HG03342 (cell line): Measurements from ENCODE around the gene GPR153.
A peak's percentile ranks its signal among the peaks of the same experiment; 100 is the strongest.

Source experiments
- ATAC-seq: cut with Tn5 transposase; IDR thresholded peaks from one replicate; pipeline ENCODE4 v1.9.1; 2021; ENCODE audit warnings: mild to moderate bottlenecking, moderate library complexity; ENCODE audit not compliant: unreplicated experiment

The GPR153 gene

GRCh38 chr1:6207075-6207885 is 53.6 kb downstream of the GPR153 start:
- no peak for ATAC-seq

GRCh38 chr1:6206520-6206855 is 54.4 kb downstream of the GPR153 start:
- no peak for ATAC-seq

DNA sequence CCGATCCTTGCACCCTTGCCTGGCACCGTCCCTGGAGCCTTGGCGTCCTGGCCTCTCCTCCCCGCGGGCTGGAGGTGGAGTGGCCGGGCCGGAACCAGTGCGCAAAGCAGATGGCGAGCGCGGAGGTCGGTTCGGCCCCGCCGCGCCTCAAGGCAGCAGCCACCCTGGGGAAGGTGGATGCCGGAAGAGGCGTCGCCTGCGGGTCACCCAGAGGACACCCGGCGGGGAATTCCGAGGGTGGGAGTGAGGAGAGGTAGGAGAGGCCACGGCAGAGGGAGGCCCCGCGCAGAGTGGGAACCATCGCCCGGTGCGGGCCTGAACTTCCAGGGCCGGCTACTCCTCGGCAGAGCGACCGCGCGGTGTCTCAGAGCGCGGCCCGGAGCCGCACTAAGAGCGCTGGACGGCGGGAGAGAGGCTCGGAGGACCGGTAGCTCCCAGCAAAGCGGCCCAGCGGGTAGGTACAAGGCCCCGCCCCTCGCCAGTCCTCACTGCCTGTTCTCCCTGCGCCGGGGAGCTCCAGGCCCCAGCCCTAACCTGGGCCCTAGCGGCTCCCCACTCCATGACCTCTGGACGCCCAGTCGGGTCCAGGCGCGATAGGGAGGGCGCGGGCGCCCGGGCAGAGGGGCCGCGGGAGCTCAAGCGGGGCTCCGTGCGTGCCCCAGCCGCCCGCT is 54.9 kb downstream of the GPR153 start, which contains the start of gene RNF207:
Gene RNF207 (plus strand): TSS at position 271 of the 671 bp plus-strand sequence. CDS start 417 bp downstream, outside the sequence.
- peak; percentile 57 for ATAC-seq

DNA sequence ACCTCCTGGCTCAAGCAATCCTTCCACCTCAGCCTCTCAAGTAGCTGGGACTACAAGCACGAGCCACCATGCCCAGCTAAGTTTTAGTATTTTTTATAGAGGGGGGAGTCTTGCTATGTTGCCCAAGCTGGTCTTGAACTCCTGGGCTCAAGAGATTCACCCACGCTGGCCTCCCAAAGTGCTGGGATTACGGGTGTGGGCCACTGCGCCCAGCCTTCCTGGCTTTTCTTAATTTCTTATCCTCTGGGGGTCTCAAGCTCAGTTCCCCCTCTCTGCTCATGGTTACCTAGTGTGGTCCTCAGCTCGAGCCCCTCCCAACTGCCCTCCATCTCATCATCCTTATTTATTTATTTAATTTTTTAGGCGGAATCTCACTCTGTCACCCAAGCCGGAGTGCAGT is 58.6 kb downstream of the GPR153 start:
- no peak for ATAC-seq

DNA sequence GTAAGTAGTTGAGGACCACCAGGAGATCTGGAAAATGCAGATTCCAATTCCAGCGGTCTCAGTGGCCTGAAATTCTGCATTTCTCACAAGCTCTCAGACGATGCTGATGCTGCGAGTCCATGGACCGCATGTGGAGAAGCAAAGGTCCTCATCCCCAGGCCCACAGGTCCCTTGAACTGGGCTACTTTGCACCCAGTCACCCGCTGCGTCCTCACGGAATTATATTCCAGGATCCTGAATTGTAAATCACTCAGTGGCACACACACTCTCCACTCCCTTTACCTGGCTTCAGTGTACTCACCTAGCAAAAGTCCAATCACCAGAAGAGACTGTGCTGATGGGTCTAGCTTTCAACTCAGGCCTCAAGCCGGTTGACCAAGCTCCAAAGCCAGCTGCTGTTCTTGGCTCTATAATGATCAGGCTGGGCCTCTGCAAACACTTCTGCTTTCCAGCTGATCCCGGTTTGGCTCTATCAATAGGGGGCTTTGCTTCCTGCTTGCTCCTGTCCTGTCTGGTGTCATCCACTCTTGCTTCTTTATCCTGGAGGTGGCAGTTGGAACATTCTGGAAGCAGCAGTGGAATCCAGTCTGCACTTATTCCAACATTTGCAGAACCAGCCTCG is 60.6 kb downstream of the GPR153 start:
- ATAC-seq: no peak

DNA sequence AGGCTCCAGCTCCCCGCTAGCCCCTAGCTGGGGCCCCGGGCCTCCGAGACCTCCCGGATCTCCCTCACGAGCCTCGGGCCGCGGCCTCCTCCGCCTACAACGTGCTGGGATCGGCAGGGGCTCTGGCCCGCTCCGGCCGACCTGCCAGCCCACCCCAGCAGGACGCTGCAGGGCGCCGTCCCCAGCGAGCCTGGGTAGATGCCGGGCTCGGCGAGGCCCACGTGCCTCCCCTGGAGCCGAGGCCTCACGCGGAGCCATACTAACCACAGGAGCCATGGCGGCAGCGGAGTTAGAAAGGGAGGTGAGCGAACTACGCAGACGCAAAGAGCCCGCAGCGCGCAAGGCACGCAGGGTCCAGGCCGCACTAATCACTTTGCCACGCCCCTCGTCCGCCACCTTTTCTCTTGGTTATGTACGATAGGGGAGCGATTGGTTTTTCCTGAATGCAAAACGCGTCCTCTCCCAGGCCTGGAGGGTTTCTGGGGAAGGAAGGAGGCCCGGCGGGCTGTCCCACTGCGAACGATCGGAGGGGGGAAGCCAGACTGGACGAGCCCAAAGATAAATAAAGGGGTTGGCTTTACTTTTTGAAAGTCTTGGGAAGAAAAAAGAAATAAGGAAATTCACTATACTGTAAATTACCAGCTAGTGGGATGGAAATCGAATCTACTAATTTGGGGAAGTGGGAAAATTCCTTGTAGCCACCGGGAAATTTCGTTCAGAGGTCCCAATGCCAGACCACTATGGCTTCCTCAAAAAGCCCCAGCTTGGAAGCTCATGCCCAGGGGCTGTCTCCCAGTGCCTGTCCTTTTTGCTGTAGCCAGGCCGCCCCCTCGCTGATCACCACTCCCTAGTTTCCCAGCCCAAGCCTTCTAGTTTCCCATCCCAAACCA is 61.4 kb downstream of the GPR153 start, which contains the start of gene RPL22:
Gene RPL22 (minus strand): TSS at position 298 of the 890 bp plus-strand sequence. CDS start 22 bp downstream, at position 276.
- ATAC-seq: peak; percentile 94

- peak; percentile 26 for ATAC-seq
Observed at GRCh38 chr1:6198646-6199297, 62.1 kb downstream of the GPR153 start.

GRCh38 chr1:6197746-6198427 is 63.0 kb downstream of the GPR153 start:
- ATAC-seq: no peak
